ENCODE measurements around the gene REXO1. TPM values are rescaled to one million over a fixed set of nuclear protein-coding genes. Genes with fewer than 3 reads are reported as not detected.
A peak's percentile ranks its signal among the peaks of the same experiment; 100 is the strongest.

Gene REXO1
- total and polyA plus RNA-seq, 2 of the 13 experiments (the other 11 are each of a cell fraction or from before 2014, with no cell fraction given): 5.0 to 11.2 TPM

GRCh38 chr19:1783354-1783753 is 64.9 kb downstream of the REXO1 start:
- 51% methylated on average over 4 of the region's 4 CpGs for WGBS (ENCODE audit: low lambda C conversion rate)
- DNase-seq (ENCODE audit: low spot score) (no peak), ATAC-seq (no peak), FAIRE-seq (no peak)
- Histone ChIP-seq H3K4me3 (replicated peaks in 1 of 3; ENCODE audit: insufficient read depth in 1 of 3, low read depth in 2 of 3, low read length in 3 of 3) (no peak overlapping the region), H3K9ac (ENCODE audit: insufficient read depth, low read depth, low read length) (no peak overlapping the region), H3K79me2 (ENCODE audit: insufficient read depth, low read length) (no peaks in the 10 kb centered on the region), H3K27ac (ENCODE audit: extremely low read length, insufficient read depth, low read length) (no peak overlapping the region), H4K20me1 (ENCODE audit: insufficient read depth, low read length) (no peaks in the 10 kb centered on the region), H3K36me3 (replicated peaks in 1 of 2; ENCODE audit: control insufficient read depth in 1 of 2, insufficient read depth in 2 of 2, low read length in 2 of 2) (no peaks in the 10 kb centered on the region), H2AFZ (ENCODE audit: low read length) (no peak overlapping the region), H3K4me2 (ENCODE audit: low read depth, low read length) (no peak overlapping the region), H3K4me1 (ENCODE audit: insufficient read depth, low read length) (peaks cover 8% of the 10 kb centered on the region), H3K9me3 (ENCODE audit: low read length) (peaks cover 5% of the 10 kb centered on the region; the same call in 1 of the 2 replicates), H3K27me3 (ENCODE audit: control insufficient read depth in 1 of 2, insufficient read depth in 2 of 2, low read length in 2 of 2) (peaks cover 14 to 63% of the 10 kb centered on the region in 2 experiments)
- BruUV-seq (replicated peaks): no TSS peak
- in situ Hi-C loops (cut with HindIII; ENCODE audit: extremely low pct_ligation_motif_present, low pct_unique_long_range_greater_than_20kb): no loop called here
- TF ChIP-seq SNAPC4 (CRISPR knock-in tag; IDR thresholded peaks at IDR 0.05) (no peak), NFYB (CRISPR knock-in tag; IDR thresholded peaks at IDR 0.05) (peak; percentile 50)
- intact Hi-C loops (cut with micrococcal nuclease; ENCODE audit: unreplicated experiment): no loop called here
- ChIA-PET CTCF (ENCODE audit: low intra/inter-chr PET ratio, low total read pairs) (no interaction called here), POLR2A (no interaction called here)

GRCh38 chr19:1782521-1782920 is 65.8 kb downstream of the REXO1 start:
- H3K79me2 ChIP-seq (ENCODE audit: insufficient read depth, low read length): no peaks in the 10 kb centered on the region
- FAIRE-seq: no peak
- no peaks in the 10 kb centered on the region for H4K20me1 ChIP-seq (ENCODE audit: insufficient read depth, low read length)
- no peaks in the 10 kb centered on the region for H3K36me3 ChIP-seq (replicated peaks in 1 of 2; ENCODE audit: control insufficient read depth in 1 of 2, insufficient read depth in 2 of 2, low read length in 2 of 2)
- peaks cover 5% of the 10 kb centered on the region; the same call in 1 of the 2 replicates for H3K9me3 ChIP-seq (ENCODE audit: low read length)
- in situ Hi-C loops (cut with HindIII; ENCODE audit: extremely low pct_ligation_motif_present, low pct_unique_long_range_greater_than_20kb) (no loop called here), intact Hi-C loops (cut with micrococcal nuclease; ENCODE audit: unreplicated experiment) (no loop called here)
- H3K4me1 ChIP-seq (ENCODE audit: insufficient read depth, low read length): peaks cover 8% of the 10 kb centered on the region
- CTCF ChIA-PET (ENCODE audit: low intra/inter-chr PET ratio, low total read pairs): interaction anchor here (0.5 kb wide), 1 partner anchor 8 kb away, joined by 3 read pairs; no protein-coding TSS in a partner anchor
- no peak overlapping the region for H3K4me3 ChIP-seq (replicated peaks in 1 of 3; ENCODE audit: insufficient read depth in 1 of 3, low read depth in 2 of 3, low read length in 3 of 3)
- no peak overlapping the region for H2AFZ ChIP-seq (ENCODE audit: low read length)
- ATAC-seq: no peak
- POLR2A ChIA-PET: no interaction called here
- TF ChIP-seq MXI1 (IDR thresholded peaks at IDR 0.05; ENCODE audit: borderline replicate concordance, low read depth, low read length): no peak
- no peak for TF ChIP-seq ZNF792 (CRISPR knock-in tag; IDR thresholded peaks at IDR 0.05)
- no peak for TF ChIP-seq NCOA1 (CRISPR knock-in tag; IDR thresholded peaks at IDR 0.05)
- TF ChIP-seq SIN3A (IDR thresholded peaks at IDR 0.05; ENCODE audit: borderline replicate concordance, low read depth, low read length): no peak
- no peak for TF ChIP-seq PHF8 (CRISPR knock-in tag; IDR thresholded peaks at IDR 0.05)
- no peak for TF ChIP-seq NRL (CRISPR knock-in tag; IDR thresholded peaks at IDR 0.05; ENCODE audit: borderline replicate concordance)
- no peak for TF ChIP-seq PPARG (CRISPR knock-in tag; conservative IDR thresholded peaks at IDR 0.05)
- no peak for TF ChIP-seq ZNF280B (CRISPR knock-in tag; IDR thresholded peaks at IDR 0.05; ENCODE audit: borderline replicate concordance)
- no peak for TF ChIP-seq ZNF788 (CRISPR knock-in tag; IDR thresholded peaks at IDR 0.05; ENCODE audit: borderline replicate concordance)
- no peak for TF ChIP-seq NFE2 (CRISPR knock-in tag; IDR thresholded peaks at IDR 0.05)
- no peak for TF ChIP-seq ZNF232 (CRISPR knock-in tag; IDR thresholded peaks at IDR 0.05; ENCODE audit: borderline replicate concordance)
- TF ChIP-seq DNMT3B (CRISPR knock-in tag; conservative IDR thresholded peaks at IDR 0.05): no peak
- H3K4me2 ChIP-seq (ENCODE audit: low read depth, low read length): no peak overlapping the region
- WGBS (ENCODE audit: low lambda C conversion rate): 29% methylated on average over 4 of the region's 7 CpGs
- no TSS peak for BruUV-seq (replicated peaks)
- no peak overlapping the region for H3K27ac ChIP-seq (ENCODE audit: extremely low read length, insufficient read depth, low read length)
- no peak overlapping the region for H3K9ac ChIP-seq (ENCODE audit: insufficient read depth, low read depth, low read length)
- DNase-seq (ENCODE audit: low spot score): no peak
- peaks cover 15 to 63% of the 10 kb centered on the region in 2 experiments for H3K27me3 ChIP-seq (ENCODE audit: control insufficient read depth in 1 of 2, insufficient read depth in 2 of 2, low read length in 2 of 2)

All from HepG2 (cell line).